Measurements from ENCODE around the gene FAM181A. TPM values are rescaled to one million over a fixed set of nuclear protein-coding genes. Genes with fewer than 3 reads are reported as not detected.

The FAM181A gene
- total and polyA plus RNA-seq, 8 donors = not detected

DNA sequence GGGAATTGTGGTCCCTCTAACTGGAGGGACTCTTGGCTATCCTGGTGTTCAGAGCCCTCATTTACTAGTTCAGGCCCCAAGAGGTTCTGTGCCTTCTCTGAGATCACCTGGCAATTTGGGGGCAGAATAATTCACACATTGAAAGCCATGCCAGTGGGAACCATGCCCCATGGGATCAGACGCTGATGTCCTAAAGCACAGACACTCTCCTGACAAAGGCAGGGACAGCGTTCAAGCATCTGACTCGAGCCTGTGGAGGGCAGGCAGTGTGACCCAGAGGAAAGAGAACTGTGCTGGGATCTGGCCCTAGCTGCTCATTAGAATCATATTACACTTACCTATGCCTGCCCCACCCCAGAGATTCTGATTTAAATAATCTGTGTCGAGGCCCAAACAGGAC lies 51.6 kb downstream of the FAM181A start:
- Histone ChIP-seq H3K27ac (peak overlapping the region in 4 of 5 donors; percentile 73 to 90 (median 79)), H3K27me3 (no peaks in the 10 kb centered on the region), H3K9me3 (no peaks in the 10 kb centered on the region), H3K36me3 (no peaks in the 10 kb centered on the region), H3K4me1 (peaks cover 0 to 35% (median 16%) of the 10 kb centered on the region in 4 donors), H3K4me3 (no peak overlapping the region)
- TF ChIP-seq POLR2A (IDR thresholded peaks at IDR 0.05) (no peak), EP300 (IDR thresholded peaks at IDR 0.05) (no peak)
- 67 to 76% (median 71%) methylated on average over 4 of the region's 4 CpGs for WGBS, 5 donors
- no peak for DNase-seq
- intact Hi-C loops (cut with DNase I; ENCODE audit: low total_unique reads) = no loop called here

Small RNA genes within 50 kb of the gene (small RNA-seq; reads per million reads assigned to genes)
- gene MIR4506 = 0 reads per million in 4 donors

Other genes starting within 250 kb of the FAM181A start
- 1 to 10 TPM; 1.2 to 9.8 (median 4.8) TPM for gene PRIMA1, start 138.9 kb upstream of the FAM181A start, total RNA-seq
- 1 to 10 TPM; 3.8 to 9.9 (median 5.0) TPM for gene PRIMA1, start 138.9 kb upstream of the FAM181A start, polyA plus RNA-seq
- 100 to 1,000 TPM in 1 of 5 donors, 10 to 100 TPM in 3, 1 to 10 TPM in 1; 9.6 to 199 (median 34.8) TPM for gene ASB2, start 49.2 kb downstream of the FAM181A start, total RNA-seq
- gene ASB2, start 49.2 kb downstream of the FAM181A start, polyA plus RNA-seq = 10 to 100 TPM in 1 of 3 donors, 1 to 10 TPM in 2; 2.0 to 17.1 (median 2.2) TPM
- not detected for gene CCDC197, start 70.0 kb downstream of the FAM181A start, total RNA-seq
- gene CCDC197, start 70.0 kb downstream of the FAM181A start, polyA plus RNA-seq = not detected
- gene OTUB2, start 99.0 kb downstream of the FAM181A start, total RNA-seq = 1 to 10 TPM in 1 of 5 donors, under 1 TPM in 2, not detected in 2; 0.45 to 4.1 (median 0.92) TPM
- gene OTUB2, start 99.0 kb downstream of the FAM181A start, polyA plus RNA-seq = under 1 TPM; 0.46 to 0.75 (median 0.50) TPM
- 100 to 1,000 TPM in 2 of 5 donors, 10 to 100 TPM in 3; 39.1 to 236 (median 84.4) TPM for gene DDX24, start 153.9 kb downstream of the FAM181A start, total RNA-seq
- 10 to 100 TPM; 47.4 to 73.8 (median 61.2) TPM for gene DDX24, start 153.9 kb downstream of the FAM181A start, polyA plus RNA-seq
- gene IFI27L1, start 154.0 kb downstream of the FAM181A start, total RNA-seq = 10 to 100 TPM in 2 of 5 donors, 1 to 10 TPM in 2, not detected in 1; 1.6 to 17.1 (median 9.3) TPM
- 10 to 100 TPM in 2 of 3 donors, 1 to 10 TPM in 1; 9.9 to 33.7 (median 23.5) TPM for gene IFI27L1, start 154.0 kb downstream of the FAM181A start, polyA plus RNA-seq
- gene IFI27, start 183.4 kb downstream of the FAM181A start, total RNA-seq = 100 to 1,000 TPM in 3 of 5 donors, 10 to 100 TPM in 2; 12.9 to 276 (median 118) TPM
- gene IFI27, start 183.4 kb downstream of the FAM181A start, polyA plus RNA-seq = 1,000 to 10,000 TPM in 1 of 3 donors, 100 to 1,000 TPM in 2; 292 to 1,115 (median 874) TPM
- 10 to 100 TPM in 3 of 5 donors, 1 to 10 TPM in 2; 4.9 to 61.7 (median 24.8) TPM for gene IFI27L2, start 202.3 kb downstream of the FAM181A start, total RNA-seq
- gene IFI27L2, start 202.3 kb downstream of the FAM181A start, polyA plus RNA-seq = 100 to 1,000 TPM in 2 of 3 donors, 10 to 100 TPM in 1; 87.8 to 133 (median 103) TPM
- gene PPP4R4, start 247.0 kb downstream of the FAM181A start, total RNA-seq = 10 to 100 TPM in 1 of 5 donors, 1 to 10 TPM in 1, under 1 TPM in 2, not detected in 1; under 0.01 to 11.7 (median 0.77) TPM
- 1 to 10 TPM in 1 of 3 donors, under 1 TPM in 2; 0.28 to 1.1 (median 0.50) TPM for gene PPP4R4, start 247.0 kb downstream of the FAM181A start, polyA plus RNA-seq

Measured in stomach (tissue), 9 donors.